ENCODE measurements around the gene UBE2V1.
A peak's percentile ranks its signal among the peaks of the same experiment; 100 is the strongest.
"Not testable (repeated sequence)": the region's sequence is repeated elsewhere in the genome, so short reads cannot be mapped to it uniquely, and the experiment has no call there.

Gene UBE2V1

DNA sequence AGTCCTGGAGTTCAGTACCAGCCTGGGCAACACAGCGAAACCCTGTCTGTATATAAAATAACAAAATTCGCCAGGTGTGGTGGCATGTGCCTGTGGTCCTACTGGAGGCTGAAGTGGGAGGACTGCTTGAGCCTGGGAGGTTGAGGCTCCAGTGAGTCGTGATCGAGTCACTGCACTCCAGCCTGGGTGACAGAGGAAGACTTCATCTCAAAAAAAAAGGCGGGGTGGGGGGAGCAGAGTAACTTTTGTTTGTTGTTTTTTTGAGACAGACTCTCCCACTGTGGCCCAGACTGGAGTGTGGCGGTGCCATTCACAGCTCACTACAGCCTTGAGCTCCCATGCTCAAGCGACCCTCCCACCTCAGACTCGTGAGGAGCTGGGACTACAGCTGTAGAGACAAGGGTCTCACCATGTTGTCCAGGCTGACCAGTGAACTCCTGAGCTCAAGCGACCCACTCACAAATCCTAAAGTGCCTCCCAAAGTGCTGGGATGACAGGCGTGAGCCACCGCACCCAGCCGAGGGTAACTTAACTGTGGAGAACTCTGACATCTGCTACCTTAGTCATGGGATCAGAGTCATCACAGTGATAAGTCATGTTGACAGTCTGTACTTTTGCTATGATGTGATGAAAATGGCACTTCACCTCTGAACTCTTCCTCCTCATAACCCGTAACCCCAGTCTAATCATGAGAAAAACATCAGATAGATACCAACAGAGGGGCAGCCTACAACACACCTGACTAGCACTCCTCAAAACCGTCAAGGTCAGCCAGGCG, 24.1 kb upstream of the UBE2V1 start:
- TF ChIP-seq, protein P1, sequence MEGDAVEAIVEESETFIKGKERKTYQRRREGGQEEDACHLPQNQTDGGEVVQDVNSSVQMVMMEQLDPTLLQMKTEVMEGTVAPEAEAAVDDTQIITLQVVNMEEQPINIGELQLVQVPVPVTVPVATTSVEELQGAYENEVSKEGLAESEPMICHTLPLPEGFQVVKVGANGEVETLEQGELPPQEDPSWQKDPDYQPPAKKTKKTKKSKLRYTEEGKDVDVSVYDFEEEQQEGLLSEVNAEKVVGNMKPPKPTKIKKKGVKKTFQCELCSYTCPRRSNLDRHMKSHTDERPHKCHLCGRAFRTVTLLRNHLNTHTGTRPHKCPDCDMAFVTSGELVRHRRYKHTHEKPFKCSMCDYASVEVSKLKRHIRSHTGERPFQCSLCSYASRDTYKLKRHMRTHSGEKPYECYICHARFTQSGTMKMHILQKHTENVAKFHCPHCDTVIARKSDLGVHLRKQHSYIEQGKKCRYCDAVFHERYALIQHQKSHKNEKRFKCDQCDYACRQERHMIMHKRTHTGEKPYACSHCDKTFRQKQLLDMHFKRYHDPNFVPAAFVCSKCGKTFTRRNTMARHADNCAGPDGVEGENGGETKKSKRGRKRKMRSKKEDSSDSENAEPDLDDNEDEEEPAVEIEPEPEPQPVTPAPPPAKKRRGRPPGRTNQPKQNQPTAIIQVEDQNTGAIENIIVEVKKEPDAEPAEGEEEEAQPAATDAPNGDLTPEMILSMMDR (IDR thresholded peaks at IDR 0.05; ENCODE audit: low read length, missing control alignments): no peak
- no peak overlapping the region for H3K4me3 ChIP-seq (replicated peaks; ENCODE audit: low read depth, low read length)
- no peak for DNase-seq (ENCODE audit: low read depth)

DNA sequence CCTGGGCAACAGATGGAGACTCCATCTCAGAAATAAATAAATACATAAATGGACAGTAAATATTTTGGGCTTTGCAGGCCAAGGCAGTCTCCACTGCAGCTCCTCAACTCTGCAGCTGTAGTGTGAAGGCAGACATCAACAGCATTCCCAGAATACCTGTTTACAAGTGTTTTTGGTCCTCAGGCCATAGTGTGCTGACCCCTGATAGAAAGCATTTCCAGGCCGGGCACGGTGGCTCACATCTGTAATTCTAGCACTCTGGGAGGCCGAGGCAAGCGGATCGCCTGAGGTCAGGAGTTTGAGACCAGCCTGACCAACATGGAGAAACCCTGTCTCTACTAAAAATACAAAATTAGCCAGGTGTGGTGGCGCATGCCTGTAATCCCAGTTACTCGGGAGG, 22.2 kb upstream of the UBE2V1 start:
- DNase-seq (ENCODE audit: low read depth): not testable (repeated sequence)

DNA sequence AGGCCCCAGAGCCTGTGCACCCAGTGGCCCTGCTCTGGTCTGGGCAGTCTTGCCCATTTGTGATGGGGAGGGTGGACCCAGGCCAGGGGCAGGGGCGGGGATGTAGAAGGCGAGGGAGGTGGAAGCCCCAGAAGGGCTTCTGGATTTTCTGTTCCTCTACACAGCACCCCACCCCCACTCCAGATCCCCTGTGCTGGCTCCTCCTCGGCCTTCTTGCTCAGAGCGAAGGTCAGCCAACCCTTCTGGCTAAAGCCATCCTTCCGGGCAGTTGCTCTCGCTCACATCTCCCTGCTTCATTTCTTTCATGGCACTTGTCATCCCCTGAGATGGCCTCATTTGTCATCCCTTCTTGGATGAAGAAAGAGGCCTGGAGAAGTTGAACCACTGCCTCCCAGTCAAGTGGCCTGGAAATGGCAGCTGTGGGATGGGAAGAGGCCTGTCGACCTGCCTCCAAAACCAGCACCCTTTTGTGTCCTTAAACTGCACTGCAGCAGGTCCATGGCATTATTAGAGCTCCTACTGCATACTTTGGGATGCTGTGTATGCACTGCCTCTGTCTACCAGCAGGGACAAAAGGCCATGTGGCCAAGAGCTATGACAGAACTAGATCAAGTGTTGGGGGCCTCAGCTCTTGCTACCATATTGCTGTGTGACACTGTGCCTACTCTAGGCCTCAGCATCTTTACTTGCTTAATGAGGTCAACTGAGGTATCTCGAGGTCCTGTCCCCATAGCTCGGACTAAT, 20.7 kb upstream of the UBE2V1 start:
- no peak for DNase-seq (ENCODE audit: low read depth)
- no peak overlapping the region for H3K4me3 ChIP-seq (replicated peaks; ENCODE audit: low read depth, low read length)
- TF ChIP-seq, protein P1 (IDR thresholded peaks at IDR 0.05; ENCODE audit: low read length, missing control alignments): peak; percentile 14

More for the DNA sequence above, 22.2 kb upstream of the UBE2V1 start:
- not testable (repeated sequence) for H3K4me3 ChIP-seq (replicated peaks; ENCODE audit: low read depth, low read length)

DNA sequence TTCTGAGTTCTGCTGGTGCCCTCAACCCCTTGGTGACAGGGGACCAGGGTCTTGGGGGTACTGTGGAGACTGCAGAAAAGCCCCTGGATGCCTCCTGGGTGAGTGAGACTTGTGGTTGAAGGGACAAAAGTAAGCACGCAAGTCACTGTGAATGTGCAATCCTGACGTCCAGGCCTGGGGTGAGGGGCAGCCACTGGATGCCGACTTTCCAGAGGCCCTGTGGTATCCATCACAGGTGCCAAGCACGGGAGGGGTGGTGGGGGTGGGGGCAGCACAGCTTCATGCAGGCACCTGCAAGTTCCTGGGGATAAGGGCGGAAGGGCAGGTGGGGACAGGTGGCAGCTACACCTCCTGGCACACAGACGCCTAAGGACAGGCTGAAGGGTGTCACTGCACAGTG, 20.1 kb upstream of the UBE2V1 start:
- no peak for DNase-seq (ENCODE audit: low read depth)
- no peak overlapping the region for H3K4me3 ChIP-seq (replicated peaks; ENCODE audit: low read depth, low read length)
- TF ChIP-seq, protein P1 (IDR thresholded peaks at IDR 0.05; ENCODE audit: low read length, missing control alignments): no peak

DNA sequence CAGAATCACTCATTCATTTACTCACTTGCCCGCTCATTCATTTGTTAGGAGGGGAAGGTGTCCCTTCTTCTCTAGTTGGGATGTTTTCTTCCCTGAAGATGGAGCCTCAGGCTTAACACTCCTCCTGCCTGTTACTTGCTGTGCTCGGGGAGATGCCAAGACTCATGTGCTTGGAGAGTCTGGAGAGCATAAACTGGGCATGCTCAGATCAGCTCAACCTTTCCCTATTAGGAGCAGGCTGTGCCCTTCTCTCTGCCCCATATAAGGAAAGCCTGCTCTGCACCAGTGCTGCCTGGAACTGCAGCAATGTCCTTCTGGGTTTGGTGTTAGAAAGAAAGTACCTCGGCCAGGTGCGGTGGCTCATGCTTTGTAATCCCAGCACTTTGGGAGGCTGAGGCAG, 18.0 kb upstream of the UBE2V1 start:
- TF ChIP-seq, protein P1 (IDR thresholded peaks at IDR 0.05; ENCODE audit: low read length, missing control alignments): no peak
- no peak for DNase-seq (ENCODE audit: low read depth)
- no peak overlapping the region for H3K4me3 ChIP-seq (replicated peaks; ENCODE audit: low read depth, low read length)

DNA sequence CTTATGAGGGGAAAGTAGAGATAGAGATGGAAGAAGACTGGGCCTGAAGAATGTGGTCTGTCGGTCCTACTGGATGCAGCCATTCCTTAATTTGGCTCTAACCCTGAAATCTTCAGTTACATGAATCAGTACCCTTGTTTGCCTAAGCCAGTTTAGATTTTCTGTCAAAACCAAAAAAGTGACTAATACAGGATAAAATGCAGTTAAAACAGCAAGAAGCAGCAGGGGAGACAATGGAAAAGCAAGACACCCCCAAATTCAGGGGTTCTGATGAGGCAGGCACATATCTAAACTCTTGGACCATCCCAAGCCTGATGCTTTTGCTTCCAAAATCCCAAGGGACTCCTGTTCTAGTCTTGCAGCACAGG, 17.4 kb upstream of the UBE2V1 start:
- TF ChIP-seq, protein P1 (IDR thresholded peaks at IDR 0.05; ENCODE audit: low read length, missing control alignments): no peak
- H3K4me3 ChIP-seq (replicated peaks; ENCODE audit: low read depth, low read length): no peak overlapping the region
- no peak for DNase-seq (ENCODE audit: low read depth)

DNA sequence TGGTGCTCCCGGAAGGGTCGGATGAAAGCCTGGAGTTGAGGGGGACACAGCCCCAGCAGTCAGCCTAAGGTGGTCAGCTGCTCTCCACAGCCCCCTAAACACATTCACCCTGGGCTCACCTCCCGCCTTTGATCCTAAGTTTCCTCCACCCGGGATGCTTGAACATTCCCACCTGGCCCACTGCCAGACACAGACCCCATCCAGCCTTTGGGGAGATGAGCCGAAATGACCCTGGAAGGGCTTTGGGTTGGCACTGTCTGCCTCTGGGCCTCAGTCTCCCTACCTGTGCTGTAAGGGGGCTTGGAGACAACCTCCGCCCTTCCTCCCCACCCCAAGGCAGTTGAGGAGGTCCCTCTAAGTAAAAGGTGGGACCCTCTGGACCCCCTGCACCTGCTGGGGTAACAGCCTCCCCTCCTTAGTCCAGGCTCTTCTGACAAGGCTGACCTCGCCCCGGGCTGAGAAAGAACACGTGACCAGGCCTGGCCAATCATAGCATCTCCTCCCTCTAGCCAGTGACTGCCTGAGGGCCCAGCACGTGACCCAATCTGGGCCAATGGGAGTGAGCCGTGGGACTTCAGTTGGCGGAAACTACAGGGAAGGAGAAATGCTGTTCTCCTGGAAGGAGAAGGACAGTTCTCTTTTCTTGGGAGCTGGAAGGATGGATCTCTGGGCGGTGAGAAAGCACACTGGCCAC, 16.9 kb upstream of the UBE2V1 start:
- TF ChIP-seq, protein P1 (IDR thresholded peaks at IDR 0.05; ENCODE audit: low read length, missing control alignments): no peak
- DNase-seq (ENCODE audit: low read depth): no peak
- no peak overlapping the region for H3K4me3 ChIP-seq (replicated peaks; ENCODE audit: low read depth, low read length)

Measured in fibroblast of pulmonary artery (primary cell).